ELR (cell line): ENCODE measurements around the gene LUC7L2.
"Not testable (repeated sequence)": the region's sequence is repeated elsewhere in the genome, so short reads cannot be mapped to it uniquely, and the experiment has no call there.

Experiments used
- DNase-seq: peaks from one replicate; pipeline ENCODE4 v3.0.0-alpha.2; 2015; ENCODE audit warnings: low read depth

LUC7L2 gene

GRCh38 chr7:139446051-139446890, 86.6 kb downstream of the LUC7L2 start:
- DNase-seq = no peak

- DNase-seq = no peak
These were observed 91.2 kb downstream of the LUC7L2 start for GRCh38 chr7:139450851-139451250.

- peak; percentile 30 for DNase-seq
These were observed 91.9 kb downstream of the LUC7L2 start for GRCh38 chr7:139451638-139452037.

GRCh38 chr7:139452958-139453672, 93.4 kb downstream of the LUC7L2 start:
- peak; percentile 76 for DNase-seq

GRCh38 chr7:139453673-139454321, 94.1 kb downstream of the LUC7L2 start:
- DNase-seq = peak; percentile 10

- DNase-seq = no peak
These were observed 96.1 kb downstream of the LUC7L2 start for GRCh38 chr7:139455789-139456188.

- no peak for DNase-seq
These were observed 96.8 kb downstream of the LUC7L2 start for GRCh38 chr7:139456511-139456910.

GRCh38 chr7:139457153-139457946, 97.7 kb downstream of the LUC7L2 start:
- peak; percentile 43 for DNase-seq

- not testable (repeated sequence) for DNase-seq
These were observed 103.7 kb downstream of the LUC7L2 start for GRCh38 chr7:139463421-139463820.

- DNase-seq = not testable (repeated sequence)
These were observed 104.8 kb downstream of the LUC7L2 start for GRCh38 chr7:139464511-139464910.

- DNase-seq = not testable (repeated sequence)
These were observed 105.4 kb downstream of the LUC7L2 start for GRCh38 chr7:139465072-139465471.

- DNase-seq = not testable (repeated sequence)
These were observed 108.0 kb downstream of the LUC7L2 start for GRCh38 chr7:139467729-139468128.

- DNase-seq = not testable (repeated sequence)
These were observed 108.6 kb downstream of the LUC7L2 start for GRCh38 chr7:139468281-139468680.

- peak; percentile 24 for DNase-seq
These were observed 112.2 kb downstream of the LUC7L2 start for GRCh38 chr7:139471740-139472353.
